ENCODE data around the gene PACC1. TPM values are rescaled to one million over a fixed set of nuclear protein-coding genes. Genes with fewer than 3 reads are reported as not detected.

PACC1 gene
- polyA plus RNA-seq, 1 experiment = 12.7 TPM

GRCh38 chr1:212451416-212452322, 37.0 kb upstream of the PACC1 start:
- DNase-seq (ENCODE audit: low read depth) = no peak
- ChIA-PET CTCF (interaction anchor here (1.5 to 7.8 kb wide), 3 partner anchors 85 to 416 kb away, joined by 4 to 176 read pairs (median 43); partner anchors contain the start of genes DTL and INTS7), POLR2A (no interaction called here)
- H3K27me3 ChIP-seq (ENCODE audit: control insufficient read depth, insufficient read depth, low read length) = no peaks in the 10 kb centered on the region; the same call in 1 of the 2 replicates
- H3K4me3 ChIP-seq (ENCODE audit: low read depth, low read length) = no peak overlapping the region
- TF ChIP-seq CTCF (IDR thresholded peaks at IDR 0.05; ENCODE audit: insufficient read depth, low read depth, low read length) = no peak
- no peaks in the 10 kb centered on the region for H3K36me3 ChIP-seq (ENCODE audit: control insufficient read depth, insufficient read depth, low read length)

- no peak for DNase-seq (ENCODE audit: low read depth)
- ChIA-PET CTCF (interaction anchor here (1.6 to 1.8 kb wide), 2 partner anchors 27 to 380 kb away, joined by 4 to 6 read pairs; no protein-coding TSS in a partner anchor), POLR2A (no interaction called here)
- Histone ChIP-seq H3K36me3 (ENCODE audit: control insufficient read depth, insufficient read depth, low read length) (peaks cover 5% of the 10 kb centered on the region; the same call in 1 of the 2 replicates), H3K27me3 (ENCODE audit: control insufficient read depth, insufficient read depth, low read length) (no peaks in the 10 kb centered on the region), H3K4me3 (ENCODE audit: low read depth, low read length) (no peak overlapping the region)
- TF ChIP-seq CTCF (IDR thresholded peaks at IDR 0.05; ENCODE audit: insufficient read depth, low read depth, low read length) = no peak
Measured at GRCh38 chr1:212450331-212450881, 35.7 kb upstream of the PACC1 start.

- no peak overlapping the region for H3K4me3 ChIP-seq (ENCODE audit: low read depth, low read length)
- H3K27me3 ChIP-seq (ENCODE audit: control insufficient read depth, insufficient read depth, low read length) = no peaks in the 10 kb centered on the region
- ChIA-PET CTCF (interaction anchor here (1.9 kb wide), 1 partner anchor 8 kb away, joined by 6 read pairs; no protein-coding TSS in a partner anchor), POLR2A (no interaction called here)
- no peak for TF ChIP-seq CTCF (IDR thresholded peaks at IDR 0.05; ENCODE audit: insufficient read depth, low read depth, low read length)
- peaks cover 8% of the 10 kb centered on the region; the same call in 1 of the 2 replicates for H3K36me3 ChIP-seq (ENCODE audit: control insufficient read depth, insufficient read depth, low read length)
- DNase-seq (ENCODE audit: low read depth) = no peak
Measured at GRCh38 chr1:212447478-212447877, 32.8 kb upstream of the PACC1 start.

- no peaks in the 10 kb centered on the region for H3K27me3 ChIP-seq (ENCODE audit: control insufficient read depth, insufficient read depth, low read length)
- TF ChIP-seq CTCF (IDR thresholded peaks at IDR 0.05; ENCODE audit: insufficient read depth, low read depth, low read length) = no peak
- DNase-seq (ENCODE audit: low read depth) = no peak
- ChIA-PET POLR2A (no interaction called here), CTCF (interaction anchor here (1.9 kb wide), 1 partner anchor 9 kb away, joined by 6 read pairs; no protein-coding TSS in a partner anchor)
- H3K36me3 ChIP-seq (ENCODE audit: control insufficient read depth, insufficient read depth, low read length) = peaks cover 8% of the 10 kb centered on the region; the same call in 1 of the 2 replicates
- H3K4me3 ChIP-seq (ENCODE audit: low read depth, low read length) = no peak overlapping the region
Measured at GRCh38 chr1:212446333-212446732, 31.6 kb upstream of the PACC1 start.

- no peak for TF ChIP-seq CTCF (IDR thresholded peaks at IDR 0.05; ENCODE audit: insufficient read depth, low read depth, low read length)
- no peaks in the 10 kb centered on the region for H3K27me3 ChIP-seq (ENCODE audit: control insufficient read depth, insufficient read depth, low read length)
- ChIA-PET CTCF (interaction anchor here (1.2 to 2.4 kb wide), 2 partner anchors 11 to 13 kb away, joined by 6 to 10 read pairs; no protein-coding TSS in a partner anchor), POLR2A (no interaction called here)
- no peak overlapping the region for H3K4me3 ChIP-seq (ENCODE audit: low read depth, low read length)
- H3K36me3 ChIP-seq (ENCODE audit: control insufficient read depth, insufficient read depth, low read length) = peaks cover 8% of the 10 kb centered on the region; the same call in 1 of the 2 replicates
- DNase-seq (ENCODE audit: low read depth) = no peak
Measured at GRCh38 chr1:212442408-212442807, 27.7 kb upstream of the PACC1 start.
